AG04450 (cell line): ENCODE data around the gene HERC4. TPM values are rescaled to one million over a fixed set of nuclear protein-coding genes. Genes with fewer than 3 reads are reported as not detected.

Source experiments
- CTCF ChIA-PET: fragments of 300-600, 350-600 bp; formaldehyde crosslinking; extraction: SDS; loops from one replicate; lab custom pipeline; 2022; ENCODE audit warnings: antibody characterized with exemption, inconsistent platforms; lab: Charles Lee
- POLR2A ChIA-PET: fragments of 350-600 bp; formaldehyde crosslinking; extraction: SDS; loops from one replicate; lab custom pipeline; 2021; ENCODE audit warnings: antibody characterized with exemption, inconsistent platforms; lab: Yijun Ruan, JAX
- DNase-seq: peaks from one replicate; pipeline ENCODE4 v3.0.0-alpha.2; 2011; ENCODE audit warnings: low read depth, low spot score
- H3K27ac ChIP-seq: one replicate; pipeline ENCODE4 v1.5.1; 2012; ENCODE audit warnings: low read depth, low read length, control low read depth
- H3K27me3 ChIP-seq: one replicate; pipeline ENCODE4 v1.6.0; 2012; ENCODE audit warnings: low read length; ENCODE audit not compliant: control insufficient read depth, insufficient read depth
- H3K4me3 ChIP-seq: 2 replicates; pipeline ENCODE4 v1.5.1; 2011; ENCODE audit warnings: mild to moderate bottlenecking, low read depth, low read length, control low read depth
- H3K9me3 ChIP-seq: 2 replicates; pipeline ENCODE4 v1.5.1; 2012; ENCODE audit warnings: low read length; ENCODE audit not compliant: control insufficient read depth, insufficient read depth
- polyA plus RNA-seq: library from polyadenylated mRNA; depleted of rRNA; stranded (reverse); fragments of >200 nt; gene quantifications from 2 replicates; pipeline ENCODE4 v1.2.3, GENCODE V29; 2011
- TF ChIP-seq, protein P1 (sequence below): IDR thresholded peaks from 2 replicates; pipeline ENCODE4 v1.5.1; 2011; ENCODE audit warnings: low read depth, low read length, control low read depth, inconsistent platforms

HERC4 gene
- polyA plus RNA-seq, 1 experiment: 59.1 TPM

DNA sequence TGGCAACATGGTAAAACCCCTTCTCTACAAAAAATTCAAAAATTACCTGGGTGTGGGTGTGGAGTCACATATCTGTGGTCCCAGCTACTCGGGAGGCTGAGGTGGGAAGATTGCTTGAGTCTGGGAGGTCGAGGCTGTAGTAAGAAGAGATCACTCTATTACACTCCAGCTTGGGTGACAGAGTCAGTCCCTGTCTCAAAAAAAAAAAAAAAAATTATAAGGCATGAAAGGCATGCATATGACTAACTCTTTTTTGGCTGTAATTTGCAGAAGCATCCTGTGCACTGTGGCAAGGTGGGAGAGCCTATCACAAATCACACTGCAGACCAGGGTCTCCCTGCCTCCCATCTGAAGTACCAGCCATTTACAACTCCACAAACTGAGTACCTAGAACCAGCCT lies 20.1 kb upstream of the HERC4 start:
- Histone ChIP-seq H3K9me3 (no peaks in the 10 kb centered on the region), H3K27ac (peak overlapping the region; percentile 69), H3K4me3 (no peak overlapping the region), H3K27me3 (no peaks in the 10 kb centered on the region)
- ChIA-PET POLR2A (interaction anchor here (0.7 to 0.8 kb wide), 3 partner anchors 13 to 242 kb away, joined by 4 to 8 read pairs (median 4); partner anchors contain the start of gene MYPN), CTCF (interaction anchor here (0.8 to 1.7 kb wide), 3 partner anchors 9 to 61 kb away, joined by 3 to 6 read pairs (median 4); no protein-coding TSS in a partner anchor)
- no peak for DNase-seq
- TF ChIP-seq, protein P1, sequence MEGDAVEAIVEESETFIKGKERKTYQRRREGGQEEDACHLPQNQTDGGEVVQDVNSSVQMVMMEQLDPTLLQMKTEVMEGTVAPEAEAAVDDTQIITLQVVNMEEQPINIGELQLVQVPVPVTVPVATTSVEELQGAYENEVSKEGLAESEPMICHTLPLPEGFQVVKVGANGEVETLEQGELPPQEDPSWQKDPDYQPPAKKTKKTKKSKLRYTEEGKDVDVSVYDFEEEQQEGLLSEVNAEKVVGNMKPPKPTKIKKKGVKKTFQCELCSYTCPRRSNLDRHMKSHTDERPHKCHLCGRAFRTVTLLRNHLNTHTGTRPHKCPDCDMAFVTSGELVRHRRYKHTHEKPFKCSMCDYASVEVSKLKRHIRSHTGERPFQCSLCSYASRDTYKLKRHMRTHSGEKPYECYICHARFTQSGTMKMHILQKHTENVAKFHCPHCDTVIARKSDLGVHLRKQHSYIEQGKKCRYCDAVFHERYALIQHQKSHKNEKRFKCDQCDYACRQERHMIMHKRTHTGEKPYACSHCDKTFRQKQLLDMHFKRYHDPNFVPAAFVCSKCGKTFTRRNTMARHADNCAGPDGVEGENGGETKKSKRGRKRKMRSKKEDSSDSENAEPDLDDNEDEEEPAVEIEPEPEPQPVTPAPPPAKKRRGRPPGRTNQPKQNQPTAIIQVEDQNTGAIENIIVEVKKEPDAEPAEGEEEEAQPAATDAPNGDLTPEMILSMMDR: no peak

DNA sequence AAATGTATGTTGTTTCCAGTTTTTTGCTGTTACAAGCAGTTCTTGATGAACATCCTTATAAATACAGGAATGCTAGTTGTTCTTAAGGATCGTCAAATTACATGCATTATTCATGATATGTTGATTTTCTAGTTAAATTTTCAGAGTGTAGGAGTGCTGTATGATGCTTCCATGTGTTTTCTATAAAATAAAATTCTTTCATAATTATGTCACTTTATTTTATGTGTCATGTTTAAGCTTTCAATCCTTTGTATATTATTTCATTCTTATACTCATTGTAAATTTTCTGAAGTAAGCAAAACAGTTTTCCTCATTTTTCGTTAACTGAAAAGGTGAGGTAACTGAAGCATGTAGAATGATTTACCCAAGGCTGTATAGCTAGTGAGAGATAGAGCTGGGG lies 17.4 kb upstream of the HERC4 start:
- Histone ChIP-seq H3K9me3 (no peaks in the 10 kb centered on the region), H3K4me3 (no peak overlapping the region), H3K27me3 (no peaks in the 10 kb centered on the region), H3K27ac (peak overlapping the region; percentile 58)
- TF ChIP-seq, protein P1: no peak
- ChIA-PET CTCF (interaction anchor here (1.4 to 2.1 kb wide), 4 partner anchors 10 to 139 kb away, joined by 4 to 12 read pairs (median 8); no protein-coding TSS in a partner anchor), POLR2A (no interaction called here)
- no peak for DNase-seq

DNA sequence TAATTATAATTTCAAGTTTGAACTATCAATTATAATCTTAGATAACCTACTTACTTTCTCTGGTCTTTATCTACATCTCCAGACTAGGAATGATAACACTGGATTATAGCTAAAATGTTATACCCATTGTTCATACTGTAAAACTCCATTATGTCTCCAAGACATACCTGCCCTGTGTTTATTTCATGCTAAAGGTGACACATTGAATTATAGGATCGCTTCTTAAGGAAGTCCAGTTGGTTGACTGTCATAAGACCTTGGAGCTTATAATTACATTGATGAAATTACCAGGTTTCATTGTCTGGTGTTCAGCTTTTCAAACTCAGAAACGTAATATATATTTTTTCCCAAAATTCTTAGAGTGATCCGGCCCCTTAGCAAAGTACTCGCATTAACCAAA lies 15.5 kb upstream of the HERC4 start:
- Histone ChIP-seq H3K4me3 (no peak overlapping the region), H3K9me3 (no peaks in the 10 kb centered on the region), H3K27ac (no peak overlapping the region), H3K27me3 (no peaks in the 10 kb centered on the region)
- TF ChIP-seq, protein P1: no peak
- no peak for DNase-seq
- ChIA-PET CTCF (interaction anchor here (1.0 to 1.4 kb wide), 4 partner anchors 8 to 122 kb away, joined by 3 to 6 read pairs (median 4); no protein-coding TSS in a partner anchor), POLR2A (no interaction called here)

DNA sequence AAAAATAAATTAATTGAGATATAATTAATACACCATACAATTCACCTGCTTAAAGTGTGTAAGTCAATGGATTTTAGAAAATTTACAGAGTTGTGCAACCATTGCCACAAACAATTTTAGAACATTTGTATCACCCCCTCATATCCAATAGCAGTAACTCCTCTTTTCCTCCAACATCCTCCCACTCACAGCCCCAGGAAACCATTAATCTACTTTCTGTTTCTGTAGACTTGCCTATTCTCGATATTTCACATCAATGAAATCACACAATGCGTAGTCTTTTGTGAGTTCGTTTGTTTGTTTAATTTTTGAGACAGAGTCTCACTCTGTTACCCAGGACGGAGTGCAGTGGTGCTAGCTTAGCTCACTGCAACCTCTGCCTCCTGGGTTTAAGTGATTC lies 13.7 kb upstream of the HERC4 start:
- Histone ChIP-seq H3K9me3 (no peaks in the 10 kb centered on the region), H3K4me3 (peak overlapping the region; percentile 23), H3K27me3 (no peaks in the 10 kb centered on the region), H3K27ac (peak overlapping the region; percentile 66)
- TF ChIP-seq, protein P1: no peak
- DNase-seq: no peak
- ChIA-PET CTCF (interaction anchor here (8.5 kb wide), 1 partner anchor 68 kb away, joined by 197 read pairs; no protein-coding TSS in a partner anchor), POLR2A (no interaction called here)

DNA sequence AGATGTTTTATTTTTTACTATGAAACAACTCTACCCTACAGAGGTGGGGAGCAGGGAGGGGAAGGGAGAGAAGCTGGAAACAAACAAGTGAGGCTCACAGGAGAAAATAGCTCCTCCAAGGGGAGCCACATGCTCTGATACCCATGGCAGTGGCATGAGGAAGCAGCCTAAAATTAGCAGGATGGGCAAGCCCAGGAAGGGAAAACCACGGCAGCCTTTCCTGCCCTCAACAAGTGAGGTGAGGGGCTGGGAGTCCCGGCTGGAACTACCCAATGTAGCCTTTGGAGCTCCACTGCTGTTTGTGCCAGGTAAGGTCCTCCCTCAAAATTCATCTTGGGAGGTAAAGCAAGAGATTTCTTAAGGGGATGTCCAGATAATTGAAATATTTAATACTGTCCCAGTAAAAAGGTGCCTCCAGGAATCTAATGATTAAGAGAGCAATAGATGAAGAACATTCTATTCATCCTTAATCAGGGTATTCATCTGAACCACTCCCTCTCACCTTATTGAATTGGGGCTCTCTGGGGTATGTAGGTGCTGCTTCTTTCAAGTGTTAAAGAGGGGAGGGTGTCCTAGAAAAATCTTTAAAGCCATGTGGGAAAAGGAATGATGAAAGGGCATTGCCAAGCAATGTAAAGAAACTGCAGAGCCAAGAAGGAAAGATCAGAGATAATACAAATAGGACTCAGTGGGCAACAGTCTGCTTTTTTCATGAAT lies 12.8 kb upstream of the HERC4 start:
- POLR2A ChIA-PET: interaction anchor here (0.6 to 1.1 kb wide), 2 partner anchors 68 to 247 kb away, joined by 3 read pairs; no protein-coding TSS in a partner anchor

More for the DNA sequence above, 12.8 kb upstream of the HERC4 start:
- no peaks in the 10 kb centered on the region for H3K9me3 ChIP-seq
- no peak for DNase-seq
- CTCF ChIA-PET: interaction anchor here (0.6 to 8.5 kb wide), 3 partner anchors 69 to 125 kb away, joined by 3 to 197 read pairs (median 3); no protein-coding TSS in a partner anchor
- H3K27me3 ChIP-seq: no peaks in the 10 kb centered on the region
- H3K4me3 ChIP-seq: no peak overlapping the region
- H3K27ac ChIP-seq: no peak overlapping the region
- TF ChIP-seq, protein P1: no peak
